Right kidney (tissue), 1 donor: Measurements from ENCODE around the gene PFKL.
"Not testable (repeated sequence)": the region's sequence is repeated elsewhere in the genome, so short reads cannot be mapped to it uniquely, and the experiment has no call there.

Experiments
- DNase-seq: peaks from one replicate; pipeline ENCODE4 v3.0.0-alpha.2; 2016

PFKL gene

DNA sequence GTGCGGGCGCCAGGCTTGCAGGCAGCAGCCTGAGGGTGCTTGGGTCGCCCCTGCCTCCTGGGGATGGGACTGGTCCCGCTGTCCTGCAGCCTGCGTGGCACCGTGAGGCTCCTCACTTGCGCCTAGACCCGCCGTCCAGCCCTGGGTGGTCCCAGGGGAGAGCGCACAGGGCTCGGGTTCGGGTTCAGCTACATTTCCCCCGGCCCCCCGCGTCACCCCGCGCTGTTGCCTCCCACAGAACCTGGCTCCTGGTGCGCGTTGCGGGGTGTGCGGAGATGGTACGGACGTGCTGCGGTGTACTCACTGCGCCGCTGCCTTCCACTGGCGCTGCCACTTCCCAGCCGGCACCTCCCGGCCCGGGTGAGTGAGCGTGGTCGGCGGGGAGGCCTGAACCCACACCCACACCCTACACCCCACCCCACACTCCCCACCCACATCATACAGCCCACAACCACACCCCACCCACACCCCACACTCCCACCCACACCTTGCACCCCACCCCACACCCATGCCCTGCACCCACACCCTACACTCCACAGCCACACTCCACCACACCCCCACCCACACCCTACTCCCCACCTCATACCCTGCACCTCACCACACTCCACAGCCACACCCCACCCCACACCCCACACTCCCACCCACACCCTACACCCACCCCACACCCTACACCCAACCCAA, 6.2 kb upstream of the PFKL start:
- DNase-seq = no peak

DNA sequence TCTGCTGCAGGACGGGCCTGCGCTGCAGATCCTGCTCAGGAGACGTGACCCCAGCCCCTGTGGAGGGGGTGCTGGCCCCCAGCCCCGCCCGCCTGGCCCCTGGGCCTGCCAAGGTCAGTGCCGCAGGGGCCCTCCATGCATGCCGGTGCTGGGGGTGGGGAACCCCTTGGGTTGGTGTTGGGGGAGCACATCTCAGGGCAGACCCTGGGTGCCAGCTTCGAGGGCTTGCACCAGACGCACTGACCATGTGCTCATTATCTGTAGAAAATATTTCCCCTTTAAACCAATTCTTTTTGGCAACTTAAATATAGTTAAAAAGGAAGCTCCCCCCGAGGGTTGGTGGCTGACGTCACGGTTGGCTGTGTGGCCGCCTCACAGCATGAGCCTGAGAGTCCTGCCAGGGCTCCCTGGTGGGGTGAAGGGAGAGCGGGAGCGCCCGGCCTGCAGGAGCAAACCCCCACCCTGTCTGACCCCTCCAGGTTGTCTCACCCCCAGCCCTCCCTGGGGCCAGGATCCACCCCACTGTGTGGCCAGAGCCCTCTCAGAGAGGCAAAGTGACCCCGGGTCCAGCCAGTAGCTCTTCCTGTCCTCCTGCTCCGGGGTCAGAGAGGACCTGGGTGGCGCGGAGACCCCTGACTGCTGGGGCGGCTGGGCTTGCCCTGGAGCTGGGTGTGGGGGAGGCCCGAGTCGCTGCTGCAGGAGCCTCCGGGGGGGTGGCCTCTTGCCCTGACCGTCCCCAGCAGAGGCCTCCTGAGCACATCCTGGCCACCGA, 5.3 kb upstream of the PFKL start:
- no peak for DNase-seq

DNA sequence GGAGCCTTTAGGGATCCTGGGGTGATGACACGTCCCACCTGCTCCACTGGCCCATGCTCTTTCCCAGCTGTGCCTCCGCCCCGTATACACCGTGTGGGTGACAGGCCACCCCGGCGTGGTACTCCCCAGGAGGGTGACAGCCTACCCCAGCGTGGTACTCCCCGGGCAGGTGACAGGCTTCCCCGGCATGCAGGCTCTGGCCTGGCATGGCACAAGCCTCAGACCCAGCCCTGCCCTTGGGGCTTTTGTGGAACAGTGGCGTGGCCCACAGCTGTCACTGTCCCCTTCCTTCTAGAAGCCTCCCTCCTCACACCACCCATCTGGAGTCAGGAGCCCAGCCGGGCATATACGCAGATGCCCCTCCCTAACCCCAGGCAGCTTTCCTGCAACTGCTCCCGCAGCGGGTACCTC, 4.7 kb upstream of the PFKL start:
- no peak for DNase-seq

DNA sequence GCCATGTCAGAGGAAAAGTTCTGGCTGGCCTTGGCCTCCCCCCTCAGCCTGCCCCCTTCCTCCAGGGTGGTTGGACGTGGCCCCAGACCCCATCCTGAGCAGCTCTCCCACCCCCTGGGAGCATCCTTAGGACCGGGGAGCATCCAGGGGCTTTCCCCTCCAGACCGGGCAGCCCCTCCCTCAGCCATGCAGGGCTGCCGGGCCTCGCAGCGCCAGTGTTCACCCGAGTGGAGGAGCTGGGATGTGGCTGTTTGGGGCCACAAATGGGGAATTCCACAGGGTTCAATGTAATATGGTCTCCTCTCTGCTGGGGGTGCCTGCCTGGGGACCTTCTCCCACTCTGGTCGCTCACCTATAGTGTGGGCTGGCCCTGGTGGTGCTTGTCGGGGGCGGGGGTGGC, 4.2 kb upstream of the PFKL start:
- peak; percentile 49 for DNase-seq

DNA sequence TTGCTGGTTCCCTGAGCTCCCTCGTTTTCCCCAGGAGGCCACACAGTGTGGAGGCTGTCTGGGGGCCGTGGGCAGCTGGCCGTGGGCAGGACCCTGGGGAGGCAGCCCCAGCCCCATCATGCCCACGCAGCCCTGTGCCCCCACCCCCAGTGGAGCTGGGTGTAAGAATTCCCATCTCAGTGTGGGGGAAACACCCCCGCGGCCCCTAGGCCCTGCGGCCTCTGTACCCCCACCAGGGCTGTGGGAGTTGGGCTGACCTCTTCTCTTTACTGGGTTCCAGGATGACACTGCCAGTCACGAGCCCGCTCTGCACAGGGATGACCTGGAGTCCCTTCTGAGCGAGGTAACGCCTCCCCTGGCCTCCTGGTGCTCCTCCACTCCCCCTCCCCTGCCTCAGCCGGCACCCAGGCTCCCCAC, 3.7 kb upstream of the PFKL start:
- no peak for DNase-seq

DNA sequence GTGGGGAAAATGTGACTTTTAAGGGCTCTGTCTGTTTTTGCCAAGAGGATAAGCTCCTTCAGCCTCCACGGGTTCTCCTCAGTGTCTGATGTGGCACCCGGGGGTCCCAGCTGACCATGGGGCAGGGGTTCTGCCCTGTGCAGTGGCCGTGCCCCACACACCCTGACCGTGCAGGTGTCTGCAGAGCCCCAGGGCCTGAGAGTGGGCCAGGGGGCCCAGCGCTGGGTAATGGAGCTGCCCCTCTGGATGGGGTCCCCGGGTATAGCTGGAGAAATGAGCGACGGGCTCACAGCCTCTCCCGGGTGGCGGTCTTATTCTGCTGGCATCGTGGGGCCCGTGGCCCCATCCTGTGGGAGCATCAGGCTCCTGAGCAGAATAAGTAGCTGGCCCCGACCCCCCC, 2.9 kb upstream of the PFKL start:
- DNase-seq = no peak

DNA sequence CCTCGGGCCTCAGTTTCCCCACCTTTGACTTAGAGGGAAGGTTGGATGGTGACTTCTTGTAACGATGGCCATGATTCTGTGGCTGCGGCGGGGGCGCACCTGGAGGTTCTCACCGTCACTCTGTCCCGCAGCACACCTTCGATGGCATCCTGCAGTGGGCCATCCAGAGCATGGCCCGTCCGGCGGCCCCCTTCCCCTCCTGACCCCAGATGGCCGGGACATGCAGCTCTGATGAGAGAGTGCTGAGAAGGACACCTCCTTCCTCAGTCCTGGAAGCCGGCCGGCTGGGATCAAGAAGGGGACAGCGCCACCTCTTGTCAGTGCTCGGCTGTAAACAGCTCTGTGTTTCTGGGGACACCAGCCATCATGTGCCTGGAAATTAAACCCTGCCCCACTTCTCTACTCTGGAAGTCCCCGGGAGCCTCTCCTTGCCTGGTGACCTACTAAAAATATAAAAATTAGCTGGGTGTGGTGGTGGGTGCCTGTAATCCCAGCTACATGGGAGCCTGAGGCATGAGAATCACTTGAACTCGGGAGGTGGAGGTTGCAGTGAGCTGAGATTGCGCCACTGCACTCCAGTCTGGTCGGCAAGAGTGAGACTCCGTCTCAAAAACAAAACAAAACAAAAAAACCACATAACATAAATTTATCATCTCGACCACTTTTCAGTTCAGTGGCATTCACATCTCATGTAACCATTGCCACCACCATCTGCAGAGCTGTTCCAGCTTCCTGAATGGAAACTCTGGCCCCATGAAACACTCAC, 2.1 kb upstream of the PFKL start:
- peak; percentile 74 for DNase-seq

DNA sequence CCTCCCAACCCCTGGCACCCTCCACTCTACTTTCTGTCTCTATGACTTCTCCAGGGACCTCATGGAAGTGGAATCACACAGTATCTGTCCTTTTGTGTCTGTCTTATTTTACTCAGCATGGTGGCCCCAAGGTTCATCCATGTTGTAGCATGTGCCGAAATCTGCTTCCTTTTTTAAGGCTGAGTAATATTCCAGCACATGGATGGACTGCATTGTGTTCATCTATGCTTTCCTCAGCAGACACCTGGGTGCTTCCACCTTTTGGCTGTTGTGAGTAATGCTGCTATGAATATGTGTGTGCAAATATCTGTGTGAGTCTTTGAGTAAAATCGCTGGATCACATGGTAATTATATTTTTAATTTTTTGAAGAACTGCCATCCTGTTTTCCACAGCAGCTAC, 1.6 kb upstream of the PFKL start:
- no peak for DNase-seq

DNA sequence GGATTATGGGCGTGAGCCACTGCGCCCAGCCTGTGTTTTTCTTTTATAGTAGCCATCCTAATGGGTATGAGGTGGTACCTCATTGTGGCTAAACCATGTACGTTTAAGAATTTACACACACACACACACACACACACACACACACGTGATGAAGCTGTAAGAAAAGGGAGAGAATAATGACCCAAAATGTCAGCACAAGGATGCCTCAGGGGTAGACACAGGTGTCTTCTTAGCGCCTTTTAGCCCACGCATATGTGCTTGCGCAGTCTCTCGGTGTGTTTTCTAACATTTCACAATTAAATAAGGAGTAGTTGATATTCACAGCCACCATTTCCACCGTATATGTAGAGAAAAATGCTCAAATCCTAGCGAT, 782 bp upstream of the PFKL start:
- DNase-seq = no peak

DNA sequence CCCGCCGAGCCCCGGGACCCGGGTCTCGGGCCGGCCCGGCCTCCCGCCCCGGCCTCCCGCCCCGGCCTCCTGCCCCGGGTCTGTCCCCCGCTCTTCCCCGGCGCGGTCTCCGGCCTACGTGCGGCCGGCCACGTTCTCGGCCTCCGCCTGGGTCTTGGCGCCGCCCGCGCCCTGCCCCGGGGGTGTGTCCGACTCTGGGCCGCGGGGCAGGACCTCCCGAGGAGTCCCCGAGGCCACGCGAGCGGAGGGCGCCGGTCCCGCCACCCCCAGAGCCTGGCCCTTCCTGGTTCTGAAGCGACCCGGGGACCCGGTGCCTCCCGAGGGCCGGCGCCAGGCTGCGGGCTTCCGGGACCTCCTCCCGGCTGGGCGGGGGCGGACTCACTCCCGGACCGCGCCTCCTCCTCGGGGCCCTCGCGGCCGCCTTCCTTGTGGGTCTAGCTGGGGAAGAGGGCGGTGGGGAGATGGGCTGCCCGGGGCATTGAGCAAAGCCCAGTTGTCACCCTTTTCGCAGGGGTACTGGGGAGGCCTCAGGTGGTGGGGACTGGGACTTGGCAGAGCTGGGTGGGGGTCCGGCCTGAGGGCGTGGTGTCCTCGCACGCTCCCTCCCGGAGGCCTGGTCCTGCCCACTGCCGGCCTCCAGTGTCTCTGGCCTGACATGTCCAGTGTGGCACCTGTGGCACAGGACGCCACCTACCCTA, 558 bp downstream of the PFKL start:
- peak; percentile 79 for DNase-seq

DNA sequence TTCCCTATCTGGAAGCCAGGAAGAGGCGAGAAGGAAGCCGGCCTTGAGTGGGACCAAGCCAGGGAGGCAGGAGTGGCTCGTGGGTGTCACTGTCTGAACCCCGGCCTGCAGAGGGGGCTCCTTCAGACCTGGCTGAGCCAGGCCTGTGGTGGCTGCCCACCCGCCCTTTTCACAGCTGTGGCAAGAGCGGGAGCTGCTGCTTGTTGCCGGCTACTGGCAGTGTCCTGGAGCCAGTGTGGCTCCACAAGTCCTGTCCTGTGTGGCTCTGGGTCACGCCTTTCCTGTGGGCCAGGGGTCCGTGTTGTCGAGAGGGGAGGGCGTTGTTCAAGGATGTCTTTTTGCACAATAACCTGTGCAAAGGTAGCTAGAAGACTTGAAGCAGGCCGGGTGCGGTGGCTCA, 1.3 kb downstream of the PFKL start:
- no peak for DNase-seq

DNA sequence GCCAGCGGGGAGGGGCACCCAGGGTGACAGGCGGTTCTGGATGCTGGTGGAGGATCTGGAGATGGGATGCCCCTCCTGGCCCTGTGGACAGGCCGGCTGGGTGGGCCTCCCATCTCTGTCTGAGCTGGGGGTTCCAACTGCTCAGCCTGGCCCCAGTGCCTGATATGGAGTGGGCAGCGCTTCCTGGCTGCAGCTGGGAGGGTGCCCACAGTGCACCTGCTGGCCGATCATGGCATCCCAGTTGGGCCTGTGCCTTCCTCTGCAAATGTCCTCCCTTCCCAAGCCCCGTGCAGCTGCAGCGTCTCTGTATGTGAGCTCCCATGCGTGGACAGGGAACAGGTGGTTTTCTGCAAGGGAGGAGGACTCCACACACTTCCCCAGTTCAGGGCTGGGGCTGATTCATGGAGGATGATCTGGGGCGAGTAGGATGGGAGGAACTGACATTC, 2.1 kb downstream of the PFKL start:
- DNase-seq = peak; percentile 44

DNA sequence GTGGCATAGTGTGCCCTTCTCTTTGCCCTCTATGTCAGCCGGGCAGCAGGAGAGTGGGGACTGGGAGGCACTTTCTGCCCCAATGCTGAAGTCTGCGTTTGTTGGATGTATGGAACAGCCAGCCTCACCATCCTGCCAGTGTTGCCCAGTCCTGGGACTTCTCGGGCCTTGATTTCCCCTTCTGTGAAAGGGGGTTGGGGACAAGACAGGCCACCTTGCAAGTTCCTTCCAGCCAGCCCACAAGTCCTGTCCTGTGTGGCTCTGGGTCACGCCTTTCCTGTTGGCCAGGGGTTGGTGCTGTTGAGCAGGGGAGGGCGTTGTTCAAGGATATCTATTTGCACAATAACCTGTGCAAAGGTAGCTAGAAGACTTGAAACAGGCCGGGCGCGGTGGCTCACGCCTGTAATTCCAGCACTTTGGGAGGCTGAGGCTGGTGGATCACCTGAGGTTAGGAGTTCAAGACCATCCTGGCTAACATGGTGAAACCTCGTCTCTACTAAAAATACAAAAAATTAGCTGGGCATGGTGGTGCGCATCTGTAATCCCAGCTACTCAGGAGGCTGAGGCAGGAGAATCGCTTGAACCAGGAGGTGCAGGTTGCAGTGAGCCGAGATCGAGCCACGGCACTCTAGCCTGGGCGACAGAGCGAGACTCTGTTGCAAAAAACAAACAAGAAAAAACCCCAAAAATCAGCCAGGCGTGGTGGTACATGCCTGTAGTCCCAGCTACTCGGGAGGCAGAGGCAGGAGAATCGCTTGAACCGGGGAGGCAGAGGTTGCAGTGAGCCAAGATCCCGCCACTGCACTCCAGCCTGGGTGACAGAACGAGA, 2.9 kb downstream of the PFKL start:
- DNase-seq = not testable (repeated sequence)

DNA sequence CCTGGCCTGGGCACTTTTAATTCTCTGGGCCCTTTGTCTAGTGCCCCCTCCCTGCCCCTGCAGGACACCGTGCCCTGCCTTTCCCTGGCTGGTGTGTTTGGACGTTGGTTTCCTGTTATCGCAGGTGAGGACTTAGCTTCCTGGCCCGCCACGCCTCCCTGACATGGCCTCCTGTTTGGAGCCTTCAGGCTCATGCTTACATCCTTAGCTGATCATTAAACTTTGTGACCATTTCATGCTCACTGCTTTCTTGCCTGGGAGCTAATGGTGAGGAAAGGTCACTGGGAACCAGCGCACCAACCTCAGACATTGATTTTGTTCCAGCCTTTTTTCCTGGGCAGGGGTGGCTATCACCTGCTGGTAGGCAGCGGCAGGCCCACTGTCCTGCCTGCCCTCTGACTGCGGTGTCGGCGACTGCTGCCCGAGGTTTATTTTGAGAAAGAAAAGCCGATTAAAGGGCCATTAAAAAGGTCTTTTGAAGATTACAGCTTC, 3.7 kb downstream of the PFKL start:
- peak; percentile 72 for DNase-seq

DNA sequence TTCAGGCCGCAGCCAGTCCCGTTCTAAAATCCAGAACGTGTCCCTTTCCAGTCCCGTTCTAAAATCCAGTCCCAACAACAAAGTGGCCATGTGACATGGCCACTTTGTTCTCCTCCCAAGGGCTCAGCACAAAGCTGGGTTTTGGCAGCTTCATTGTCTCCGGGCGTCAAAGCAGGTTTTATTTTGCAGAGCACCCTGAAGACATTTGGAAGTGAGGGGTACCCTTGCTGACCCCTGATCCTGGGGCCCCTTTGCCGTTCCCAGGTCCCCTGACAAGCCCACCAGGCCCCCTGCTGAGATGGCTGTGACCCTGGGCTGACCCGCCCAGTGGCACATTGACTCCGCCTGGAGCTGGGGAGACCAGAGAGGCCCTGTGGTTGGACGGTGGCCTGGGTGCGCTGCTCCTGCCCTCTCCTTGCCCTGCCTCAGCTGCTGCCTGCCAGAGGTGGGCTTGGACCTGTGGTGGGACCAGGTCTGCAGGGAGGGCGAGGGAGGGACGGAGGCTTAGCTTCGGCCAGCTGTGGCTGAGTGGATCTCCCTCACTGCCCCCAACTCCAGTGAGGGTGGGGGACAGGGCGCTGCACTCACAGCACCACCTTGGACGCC, 4.3 kb downstream of the PFKL start:
- peak; percentile 46 for DNase-seq

DNA sequence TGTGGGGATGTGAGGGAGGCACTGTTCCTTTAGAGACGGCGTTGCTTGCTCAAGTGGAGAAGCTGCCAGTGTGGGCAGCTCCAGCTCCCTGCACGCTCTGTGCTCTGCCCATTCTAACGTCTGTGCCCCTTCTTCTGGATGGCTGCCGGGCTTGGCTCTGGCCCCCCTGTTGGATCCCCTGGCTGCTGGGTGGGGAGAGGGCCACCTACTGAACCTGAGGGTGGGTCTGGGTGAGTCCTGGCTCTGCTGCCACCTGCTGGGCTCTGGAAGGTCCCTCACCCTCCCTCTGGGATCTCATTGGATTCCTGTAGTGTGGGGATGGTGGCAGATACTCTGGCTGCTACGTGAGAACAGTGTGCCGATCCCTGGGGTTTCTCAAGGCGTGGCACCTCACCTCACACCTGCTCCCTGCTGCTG, 5.0 kb downstream of the PFKL start:
- DNase-seq = peak; percentile 64

DNA sequence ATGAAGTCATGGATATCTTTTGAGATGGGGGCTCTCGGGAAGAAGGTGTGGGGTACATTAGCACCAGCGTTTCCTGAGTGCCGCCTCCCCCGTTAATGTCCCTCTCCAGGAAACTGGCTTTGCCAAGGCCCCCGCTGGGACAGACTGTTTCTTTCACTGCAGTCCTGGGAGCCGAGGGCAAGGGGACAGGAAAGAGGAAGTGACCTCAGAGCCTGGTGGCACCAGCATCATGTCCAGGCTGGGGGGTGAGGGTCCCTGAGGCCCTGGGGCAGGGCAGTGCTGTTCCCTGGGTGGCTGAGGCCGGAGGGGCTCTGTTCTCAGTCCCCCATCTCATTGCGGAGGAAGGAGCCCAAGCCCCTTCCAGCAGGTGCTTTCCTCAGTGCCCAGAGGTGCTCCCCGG, 5.8 kb downstream of the PFKL start:
- no peak for DNase-seq

DNA sequence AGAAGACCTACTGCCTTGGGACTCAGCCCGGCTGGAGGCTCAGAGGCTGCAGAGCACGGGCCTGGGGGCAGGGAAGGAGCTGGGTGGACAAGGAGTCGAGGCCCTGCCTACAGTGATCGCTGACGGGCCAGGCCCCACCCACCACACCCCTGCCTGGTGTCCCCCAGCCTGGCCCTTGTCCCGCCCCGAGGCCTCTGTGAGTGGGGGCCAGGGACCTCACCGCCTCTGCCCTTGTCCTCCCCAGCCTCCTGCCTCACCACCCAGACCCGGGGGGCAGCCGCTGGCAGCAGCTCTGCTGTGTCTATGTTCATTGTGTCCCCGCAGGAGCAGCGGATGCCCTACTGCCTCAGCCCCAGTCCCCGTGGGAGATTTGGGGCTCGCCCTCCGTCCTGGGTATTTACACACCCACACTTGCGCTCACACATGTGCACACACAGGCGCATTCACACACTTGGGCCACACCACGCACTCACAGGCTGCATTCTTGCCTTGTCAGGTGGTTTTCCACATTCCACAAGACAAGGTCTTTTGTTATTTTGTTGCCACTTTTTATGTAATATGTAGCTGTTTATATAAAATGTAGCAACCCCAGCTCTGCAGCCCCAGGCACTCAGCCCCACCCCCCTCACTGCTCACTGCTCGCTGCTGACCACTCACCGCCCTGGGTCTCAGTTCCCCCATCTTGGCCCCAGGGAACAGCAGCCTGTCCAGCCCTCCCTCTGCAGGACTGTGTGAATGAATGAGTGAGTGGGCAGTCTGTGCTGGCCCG, 7.3 kb downstream of the PFKL start:
- no peak for DNase-seq

DNA sequence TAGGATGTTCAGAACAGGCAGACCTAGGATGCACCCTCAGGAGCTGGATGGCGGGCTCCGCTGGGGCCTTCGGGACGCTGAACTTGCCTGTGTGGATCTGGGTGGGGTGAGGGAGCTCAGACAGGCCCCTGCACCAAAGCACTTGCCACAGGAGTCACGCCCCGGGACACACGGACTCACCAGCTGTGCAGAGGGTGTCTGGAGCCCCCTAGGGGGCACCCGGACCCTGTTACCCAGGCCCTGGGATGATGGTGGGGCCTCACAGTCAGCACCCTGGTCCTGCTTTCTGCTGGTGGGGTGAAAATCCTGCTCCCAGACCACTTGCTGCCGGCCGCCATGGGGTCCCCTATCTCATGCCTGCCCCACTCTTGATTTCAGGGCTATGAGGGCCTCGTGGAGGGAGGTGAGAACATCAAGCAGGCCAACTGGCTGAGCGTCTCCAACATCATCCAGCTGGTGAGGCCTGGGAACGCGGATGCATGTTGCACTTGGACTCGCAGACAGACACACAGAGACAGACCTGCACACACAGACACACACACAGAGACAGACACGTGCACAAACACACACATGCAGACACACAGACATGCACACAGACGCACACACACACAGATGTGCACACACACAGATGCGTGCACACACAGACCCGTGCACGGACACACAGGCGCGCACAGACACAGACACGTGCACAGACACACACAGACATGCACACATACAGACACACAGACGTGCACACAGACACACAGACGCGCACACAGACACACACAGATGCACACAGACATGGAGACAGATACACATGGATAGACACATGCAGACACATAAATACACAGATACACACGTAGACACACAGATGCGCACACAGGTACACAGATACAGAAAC, 11.0 kb downstream of the PFKL start:
- no peak for DNase-seq
